GM12878 (cell line): ENCODE results near the gene SORCS1. TPM values are rescaled to one million over a fixed set of nuclear protein-coding genes. Genes with fewer than 3 reads are reported as not detected.

Experiments used
- ATAC-seq: fragments of 200-7000 bp; cut with Tn5 transposase; 3 replicates; pipeline ENCODE4 v1.9.1; 2020; ENCODE audit warnings: mild to moderate bottlenecking, moderate library complexity
- BruUV-seq: library from RNA; stranded (reverse); fragments of 400-500 nt; replicated peaks from 2 replicates; lab custom pipeline; 2021; lab: Mats Ljungman, UMichigan
- CTCF ChIA-PET: fragments of 300-600 bp; sonication (Branson Sonifier 250); formaldehyde crosslinking; extraction: SDS; loops from one replicate; lab custom pipeline; 2021; ENCODE audit warnings: inconsistent platforms; lab: Yijun Ruan, JAX
- POLR2A ChIA-PET: fragments of 350-600 bp; formaldehyde crosslinking; extraction: SDS; loops from one replicate; lab custom pipeline; 2021; ENCODE audit warnings: inconsistent platforms; lab: Charles Lee
- RAD21 ChIA-PET: fragments of 300-600 bp; sonication (Branson Sonifier 250); formaldehyde crosslinking; loops from one replicate; lab custom pipeline; 2023; ENCODE audit warnings: antibody characterized with exemption; ENCODE audit not compliant: unreplicated experiment; lab: Charles Lee
- SMC1A ChIA-PET: fragments of 300-600 bp; sonication (Branson Sonifier 250); formaldehyde crosslinking; loops from one replicate; lab custom pipeline; 2023; ENCODE audit not compliant: unreplicated experiment, uncharacterized antibody; lab: Charles Lee
- DNase-seq: peaks from one replicate; pipeline ENCODE4 v3.0.0-alpha.2; 2011; ENCODE audit warnings: low read depth, low spot score
- FAIRE-seq: peaks from 3 replicates; lab custom pipeline; 2011; peaks lifted over from hg19 to GRCh38; lab: Jason Lieb, UNC
- H2AFZ ChIP-seq: 2 replicates; pipeline ENCODE4 v1.6.0; 2011; ENCODE audit warnings: low read depth, low read length, control low read depth; ENCODE audit not compliant: control insufficient read depth
- H3K27ac ChIP-seq: 2 replicates; pipeline ENCODE4 v1.5.1; 2011; ENCODE audit warnings: control low read depth; ENCODE audit not compliant: control insufficient read depth, insufficient read depth
- H3K27me3 ChIP-seq, 2 experiments: replicated peaks in 1 of 2; 2 replicates each; pipeline versions ENCODE4 v1.6.0 to v1.6.1; 2011; ENCODE audit warnings: low read length in 1 of 2; ENCODE audit not compliant: control insufficient read depth in 2 of 2, insufficient read depth in 2 of 2
- H3K36me3 ChIP-seq, 2 experiments: 2 replicates each; pipeline ENCODE4 v1.5.1; 2011; ENCODE audit warnings: low read length in 1 of 2; ENCODE audit not compliant: control insufficient read depth in 2 of 2, insufficient read depth in 2 of 2
- H3K4me1 ChIP-seq: 2 replicates; pipeline ENCODE4 v1.6.1; 2011; ENCODE audit warnings: mild to moderate bottlenecking, low read length, moderate library complexity, mixed read lengths; ENCODE audit not compliant: control insufficient read depth, insufficient read depth
- H3K4me2 ChIP-seq: 2 replicates; pipeline ENCODE4 v1.6.0; 2011; ENCODE audit warnings: control low read depth; ENCODE audit not compliant: control insufficient read depth, insufficient read depth
- H3K4me3 ChIP-seq: fragments of 200-600 bp; sonication (generic); 2 replicates; pipeline ENCODE4 v1.5.1; 2016
- H3K79me2 ChIP-seq: 2 replicates; pipeline ENCODE4 v1.6.0; 2011; ENCODE audit warnings: low read length; ENCODE audit not compliant: control insufficient read depth, insufficient read depth
- H3K9ac ChIP-seq: 2 replicates; pipeline ENCODE4 v1.8.0; 2011; ENCODE audit warnings: low read length, control low read depth, mixed read lengths; ENCODE audit not compliant: control insufficient read depth, insufficient read depth
- H3K9me3 ChIP-seq: replicated peaks from 3 replicates; pipeline ENCODE4 v1.5.1; 2011; ENCODE audit warnings: mild to moderate bottlenecking, low read length; ENCODE audit not compliant: control insufficient read depth, insufficient read depth
- H4K20me1 ChIP-seq: 2 replicates; pipeline ENCODE4 v1.6.0; 2011; ENCODE audit not compliant: control insufficient read depth, insufficient read depth
- ATF7 ChIP-seq: fragments of 450-650 bp; IDR thresholded peaks from 2 replicates; pipeline ENCODE4 v1.6.1; 2016; ENCODE audit warnings: low read depth, mild to moderate bottlenecking
- ESRRA ChIP-seq: IDR thresholded peaks from 2 replicates; pipeline ENCODE4 v1.6.1; 2012; ENCODE audit warnings: mild to moderate bottlenecking, low read length, improper control_type of control experiment
- JUNB ChIP-seq: IDR thresholded peaks from 2 replicates; pipeline ENCODE4 v1.6.1; 2016; ENCODE audit warnings: antibody characterized with exemption, mild to moderate bottlenecking
- KDM1A ChIP-seq: fragments of 200-600 bp; sonication (generic); IDR thresholded peaks from 2 replicates; pipeline ENCODE4 v1.6.1; 2016; ENCODE audit warnings: borderline replicate concordance
- POLR2AphosphoS2 ChIP-seq: IDR thresholded peaks from 2 replicates; pipeline ENCODE4 v1.6.1; 2011; ENCODE audit warnings: low read depth, mild to moderate bottlenecking, low read length, improper control_type of control experiment, moderate library complexity
- POU2F2 ChIP-seq: IDR thresholded peaks from 3 replicates; pipeline ENCODE4 v1.6.1; 2011; ENCODE audit warnings: low read depth, mild to moderate bottlenecking, low read length, borderline replicate concordance
- ZBTB11 ChIP-seq: fragments of 450-650 bp; formaldehyde crosslinking; IDR thresholded peaks from 2 replicates; pipeline ENCODE4 v1.5.0; 2022; ENCODE audit warnings: mild to moderate bottlenecking, missing genetic modification characterization
- ZNF384 ChIP-seq: IDR thresholded peaks from 2 replicates; pipeline ENCODE4 v1.6.1; 2012; ENCODE audit warnings: low read depth, mild to moderate bottlenecking, low read length, improper control_type of control experiment, borderline replicate concordance
- WGBS: methylation state at CpG from one replicate; pipeline ENCODE4 v1.1.6; 2016; ENCODE audit warnings: low lambda C conversion rate; ENCODE audit not compliant: insufficient replicate concordance, insufficient coverage; ENCODE audit errors: missing lambda C conversion rate; 5-methylcytosine and 5-hydroxymethylcytosine counted together
- in situ Hi-C: fragments of 300-500 bp; cut with MboI; formaldehyde crosslinking; loops from 9 replicates; pipeline ENCODE4 v1.14.3; 2018; ENCODE audit warnings: mixed read lengths
- intact Hi-C: fragments of 100-400 bp; cut with micrococcal nuclease; formaldehyde crosslinking; loops from one replicate; pipeline ENCODE4 v1.14.2; 2022; ENCODE audit not compliant: unreplicated experiment
- polyA plus RNA-seq, 11 experiments: library from polyadenylated mRNA; depleted of rRNA in 4 of 11; unstranded in 6 of 11; stranded (reverse) in 5 of 11; fragments of >200 nt; fragmentation: Nextera tagmentation in 4 of 11; fragmentation: Illumina TruSeq in 1 of 11; extraction: Ambion mirVana in 4 of 11; extraction: Trizol in 1 of 11; gene quantifications; 1 replicate in 1 of 11; 2 replicates in 10 of 11; pipeline versions ENCODE4 v1.2.1 to v1.2.3, GENCODE V29; 2011 to 2016; ENCODE audit warnings: inconsistent platforms in 2 of 11, missing spikeins in 2 of 11, low read depth in 1 of 11
- total RNA-seq, 4 experiments: library from RNA; depleted of rRNA in 3 of 4; stranded (reverse); fragments of >200 nt in 3 of 4; fragmentation: Illumina TruSeq in 1 of 4; extraction: Trizol in 1 of 4; gene quantifications; 2 replicates each; pipeline versions ENCODE4 v1.2.1 to v1.2.3, GENCODE V29; 2013 to 2021
- TF ChIP-seq, protein P1 (sequence below): IDR thresholded peaks from 2 replicates; pipeline ENCODE4 v1.6.1; 2011; ENCODE audit warnings: mild to moderate bottlenecking, low read depth, low read length, moderate library complexity; ENCODE audit not compliant: insufficient replicate concordance

The SORCS1 gene
- total and polyA plus RNA-seq, 10 of the 15 experiments (the other 5 are each of a cell fraction or from before 2014, with no cell fraction given), result 0.02 to 9.6 (median 0.06) TPM; not detected in 3

GRCh38 chr10:107058331-107058730, 106.2 kb downstream of the SORCS1 start:
- no peak overlapping the region for H2AFZ ChIP-seq
- H3K27me3 ChIP-seq, result no peaks in the 10 kb centered on the region
- H3K9ac ChIP-seq, result no peak overlapping the region
- intact Hi-C loops (no loop called here), in situ Hi-C loops (no loop called here)
- no peak overlapping the region for H3K27ac ChIP-seq
- H3K4me2 ChIP-seq, result no peak overlapping the region
- ChIA-PET SMC1A (no interaction called here), RAD21 (no interaction called here), CTCF (no interaction called here), POLR2A (no interaction called here)
- no peaks in the 10 kb centered on the region for H3K4me1 ChIP-seq
- DNase-seq (no peak), FAIRE-seq (no peak), ATAC-seq (no peak)
- no peak overlapping the region for H3K4me3 ChIP-seq
- BruUV-seq, result no TSS peak
- H3K9me3 ChIP-seq, result no peaks in the 10 kb centered on the region
- no peaks in the 10 kb centered on the region for H4K20me1 ChIP-seq
- no peaks in the 10 kb centered on the region for H3K36me3 ChIP-seq
- 9% methylated on average over 2 of the region's 2 CpGs for WGBS
- TF ChIP-seq POU2F2 (no peak), ZBTB11 (CRISPR knock-in tag) (no peak), POLR2AphosphoS2 (no peak), ESRRA (no peak), KDM1A (no peak), JUNB (no peak), ATF7 (no peak), ZNF384 (no peak)
- TF ChIP-seq, protein P1, sequence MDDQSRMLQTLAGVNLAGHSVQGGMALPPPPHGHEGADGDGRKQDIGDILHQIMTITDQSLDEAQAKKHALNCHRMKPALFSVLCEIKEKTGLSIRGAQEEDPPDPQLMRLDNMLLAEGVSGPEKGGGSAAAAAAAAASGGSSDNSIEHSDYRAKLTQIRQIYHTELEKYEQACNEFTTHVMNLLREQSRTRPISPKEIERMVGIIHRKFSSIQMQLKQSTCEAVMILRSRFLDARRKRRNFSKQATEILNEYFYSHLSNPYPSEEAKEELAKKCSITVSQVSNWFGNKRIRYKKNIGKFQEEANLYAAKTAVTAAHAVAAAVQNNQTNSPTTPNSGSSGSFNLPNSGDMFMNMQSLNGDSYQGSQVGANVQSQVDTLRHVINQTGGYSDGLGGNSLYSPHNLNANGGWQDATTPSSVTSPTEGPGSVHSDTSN, result no peak
- TF ChIP-seq, all 136 proteins: peak for 0
- no peaks in the 10 kb centered on the region for H3K79me2 ChIP-seq
